GM12892 (cell line): ENCODE results near the gene MAPKAPK2.

ENCODE experiments used
- POLR2A ChIP-seq: IDR thresholded peaks from 2 replicates; pipeline ENCODE4 v1.6.1; 2011; ENCODE audit warnings: low read depth, low read length, control low read depth
- POLR2AphosphoS5 ChIP-seq: IDR thresholded peaks from 2 replicates; pipeline ENCODE4 v1.6.1; 2011; ENCODE audit warnings: low read depth, low read length, control low read depth
- TAF1 ChIP-seq: IDR thresholded peaks from 2 replicates; pipeline ENCODE4 v1.6.1; 2011; ENCODE audit warnings: low read depth, mild to moderate bottlenecking, control low read depth, low read length, borderline replicate concordance

DNA sequence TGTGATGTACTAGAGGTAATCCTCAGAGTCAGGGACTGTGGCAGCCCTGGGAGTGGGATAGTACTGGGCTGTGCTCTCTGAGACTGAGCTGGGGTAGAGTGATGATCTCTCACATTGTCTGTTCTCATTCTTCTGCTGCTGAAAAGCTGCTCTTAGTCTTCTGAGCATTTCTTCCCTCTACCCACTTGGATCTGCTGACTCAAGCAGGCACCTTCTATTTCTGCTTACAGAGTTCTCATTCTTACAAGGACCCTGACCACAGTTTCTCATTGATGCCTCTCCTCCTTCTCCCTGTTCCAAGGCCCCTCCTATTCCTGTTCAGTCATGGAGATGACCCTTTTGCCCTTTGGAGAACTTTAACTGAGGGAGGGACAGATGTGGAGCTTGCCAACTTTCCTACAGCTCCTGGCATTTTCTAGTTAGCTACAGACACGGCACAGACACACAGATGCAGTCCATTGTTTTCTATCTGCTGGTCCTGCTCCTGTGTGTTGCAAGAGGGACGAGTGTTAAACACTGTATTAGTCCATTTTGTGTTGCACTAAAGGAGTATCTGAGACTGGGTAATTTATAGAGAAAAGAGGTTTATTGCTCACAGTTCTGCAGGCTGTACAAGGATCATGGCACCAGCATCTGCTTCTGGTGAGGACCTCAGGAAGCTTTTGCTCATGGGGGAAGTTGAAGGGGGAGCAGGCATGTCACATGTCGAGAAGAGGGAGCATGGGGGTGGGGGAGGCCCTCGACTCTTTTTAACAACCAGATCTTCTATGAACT, 12.3 kb downstream of the MAPKAPK2 start:
- TF ChIP-seq POLR2A (no peak), POLR2AphosphoS5 (no peak), TAF1 (no peak)
